ENCODE results near the gene INHBA.

INHBA gene

GRCh38 chr7:41656366-41656765 is 46.5 kb downstream of the INHBA start:
- no peaks in the 10 kb centered on the region for H3K9me3 ChIP-seq (ENCODE audit: insufficient read depth, low read length)
- no peaks in the 10 kb centered on the region for H3K4me1 ChIP-seq (ENCODE audit: insufficient read depth, insufficient read length)

DNA sequence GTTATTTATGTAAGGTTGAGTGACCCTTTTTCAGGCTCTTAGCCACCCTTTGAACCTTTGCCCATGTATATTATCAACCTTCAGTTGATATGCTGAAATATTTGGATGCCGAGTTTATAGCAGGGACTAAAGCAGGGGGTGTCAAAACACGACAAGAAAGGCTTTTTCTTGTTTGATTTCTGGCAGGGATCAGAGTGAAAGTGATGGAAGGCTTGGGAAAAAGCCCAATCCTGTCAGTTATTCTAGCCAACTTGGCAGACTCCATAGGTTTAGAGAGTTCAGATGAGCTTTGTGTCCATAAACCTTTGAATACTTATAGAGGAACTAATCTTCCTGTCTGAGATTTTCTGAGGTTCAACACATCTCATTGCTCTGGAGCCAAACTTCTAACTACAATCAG is 47.5 kb downstream of the INHBA start:
- DNase-seq (ENCODE audit: low read depth, low spot score): no peak
- Histone ChIP-seq H3K9me3 (ENCODE audit: insufficient read depth, low read length) (no peaks in the 10 kb centered on the region), H3K9ac (ENCODE audit: insufficient read length, low read depth) (no peak overlapping the region), H3K4me1 (ENCODE audit: insufficient read depth, insufficient read length) (no peaks in the 10 kb centered on the region), H3K36me3 (ENCODE audit: insufficient read depth, insufficient read length, low read length) (no peaks in the 10 kb centered on the region), H3K27me3 (ENCODE audit: insufficient read depth, insufficient read length) (no peaks in the 10 kb centered on the region), H3K4me3 (ENCODE audit: insufficient read length, low read depth) (no peak overlapping the region)
- TF ChIP-seq ZNF274 (IDR thresholded peaks at IDR 0.05; ENCODE audit: low read depth, low read length) (no peak), SUZ12 (IDR thresholded peaks at IDR 0.05; ENCODE audit: extremely low read depth, insufficient read depth, insufficient read length) (no peak), YY1 (IDR thresholded peaks at IDR 0.05; ENCODE audit: insufficient read depth, insufficient read length) (no peak)

More at GRCh38 chr7:41656366-41656765, 46.5 kb downstream of the INHBA start:
- no peak for DNase-seq (ENCODE audit: low read depth, low spot score)
- Histone ChIP-seq H3K36me3 (ENCODE audit: insufficient read depth, insufficient read length, low read length) (no peaks in the 10 kb centered on the region), H3K4me3 (ENCODE audit: insufficient read length, low read depth) (no peak overlapping the region), H3K27me3 (ENCODE audit: insufficient read depth, insufficient read length) (no peaks in the 10 kb centered on the region), H3K9ac (ENCODE audit: insufficient read length, low read depth) (no peak overlapping the region)
- no peak for TF ChIP-seq SUZ12 (IDR thresholded peaks at IDR 0.05; ENCODE audit: extremely low read depth, insufficient read depth, insufficient read length)
- no peak for TF ChIP-seq YY1 (IDR thresholded peaks at IDR 0.05; ENCODE audit: insufficient read depth, insufficient read length)
- no peak for TF ChIP-seq ZNF274 (IDR thresholded peaks at IDR 0.05; ENCODE audit: low read depth, low read length)

DNA sequence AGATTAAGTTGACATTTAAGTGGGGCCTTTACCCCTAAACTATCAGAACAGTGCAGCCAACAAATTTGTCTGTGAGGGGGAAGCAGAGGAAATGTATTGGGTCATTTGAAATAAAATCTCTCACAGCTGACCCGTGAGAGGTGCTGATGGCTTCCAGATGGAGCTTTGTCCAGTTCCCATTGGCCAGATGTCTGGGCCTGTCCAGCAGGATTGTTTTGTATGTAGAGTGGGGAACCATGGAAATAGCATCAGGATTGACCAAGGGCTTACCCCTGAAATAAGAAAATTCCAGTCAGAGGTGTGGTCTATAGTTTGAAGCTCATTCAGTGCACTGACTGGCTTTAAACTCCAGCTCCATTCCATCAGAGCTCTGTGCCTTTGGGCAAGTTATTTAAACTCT is 50.6 kb downstream of the INHBA start:
- Histone ChIP-seq H3K4me1 (ENCODE audit: insufficient read depth, insufficient read length) (no peaks in the 10 kb centered on the region), H3K9me3 (ENCODE audit: insufficient read depth, low read length) (no peaks in the 10 kb centered on the region), H3K36me3 (ENCODE audit: insufficient read depth, insufficient read length, low read length) (no peaks in the 10 kb centered on the region), H3K9ac (ENCODE audit: insufficient read length, low read depth) (no peak overlapping the region), H3K4me3 (ENCODE audit: insufficient read length, low read depth) (no peak overlapping the region), H3K27me3 (ENCODE audit: insufficient read depth, insufficient read length) (no peaks in the 10 kb centered on the region)
- TF ChIP-seq YY1 (IDR thresholded peaks at IDR 0.05; ENCODE audit: insufficient read depth, insufficient read length) (no peak), SUZ12 (IDR thresholded peaks at IDR 0.05; ENCODE audit: extremely low read depth, insufficient read depth, insufficient read length) (no peak), ZNF274 (IDR thresholded peaks at IDR 0.05; ENCODE audit: low read depth, low read length) (no peak)
- no peak for DNase-seq (ENCODE audit: low read depth, low spot score)

- Histone ChIP-seq H3K36me3 (ENCODE audit: insufficient read depth, insufficient read length, low read length) (no peaks in the 10 kb centered on the region), H3K27me3 (ENCODE audit: insufficient read depth, insufficient read length) (no peaks in the 10 kb centered on the region), H3K9me3 (ENCODE audit: insufficient read depth, low read length) (no peaks in the 10 kb centered on the region), H3K4me3 (ENCODE audit: insufficient read length, low read depth) (no peak overlapping the region), H3K4me1 (ENCODE audit: insufficient read depth, insufficient read length) (no peaks in the 10 kb centered on the region), H3K9ac (ENCODE audit: insufficient read length, low read depth) (no peak overlapping the region)
- DNase-seq (ENCODE audit: low read depth, low spot score): no peak
- TF ChIP-seq YY1 (IDR thresholded peaks at IDR 0.05; ENCODE audit: insufficient read depth, insufficient read length) (no peak), SUZ12 (IDR thresholded peaks at IDR 0.05; ENCODE audit: extremely low read depth, insufficient read depth, insufficient read length) (no peak), ZNF274 (IDR thresholded peaks at IDR 0.05; ENCODE audit: low read depth, low read length) (no peak)
Observed at GRCh38 chr7:41648501-41648900, 54.4 kb downstream of the INHBA start.

GRCh38 chr7:41643616-41644015 is 59.3 kb downstream of the INHBA start:
- no peak for DNase-seq (ENCODE audit: low read depth, low spot score)
- Histone ChIP-seq H3K4me3 (ENCODE audit: insufficient read length, low read depth) (no peak overlapping the region), H3K9ac (ENCODE audit: insufficient read length, low read depth) (no peak overlapping the region), H3K4me1 (ENCODE audit: insufficient read depth, insufficient read length) (no peaks in the 10 kb centered on the region), H3K27me3 (ENCODE audit: insufficient read depth, insufficient read length) (no peaks in the 10 kb centered on the region), H3K9me3 (ENCODE audit: insufficient read depth, low read length) (no peaks in the 10 kb centered on the region), H3K36me3 (ENCODE audit: insufficient read depth, insufficient read length, low read length) (no peaks in the 10 kb centered on the region)
- TF ChIP-seq SUZ12 (IDR thresholded peaks at IDR 0.05; ENCODE audit: extremely low read depth, insufficient read depth, insufficient read length): no peak
- TF ChIP-seq YY1 (IDR thresholded peaks at IDR 0.05; ENCODE audit: insufficient read depth, insufficient read length): no peak
- TF ChIP-seq ZNF274 (IDR thresholded peaks at IDR 0.05; ENCODE audit: low read depth, low read length): no peak

DNA sequence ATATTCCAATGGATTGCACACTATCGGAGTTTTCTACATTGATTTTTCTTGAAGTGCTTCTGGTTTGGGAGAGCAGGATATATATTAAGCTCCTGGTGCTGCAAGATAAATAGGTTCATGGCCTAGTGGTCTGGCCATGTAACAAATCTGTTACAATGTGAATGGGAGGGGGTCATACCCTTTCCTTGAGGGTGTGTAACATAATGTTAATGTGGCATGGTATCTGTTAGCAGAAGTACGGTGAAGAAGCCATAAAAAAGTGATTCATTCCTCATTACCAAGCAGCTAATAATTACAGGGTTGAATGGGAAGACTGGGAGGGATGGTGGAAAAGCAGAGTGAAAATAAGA is 61.2 kb downstream of the INHBA start:
- DNase-seq (ENCODE audit: low read depth, low spot score): no peak
- TF ChIP-seq YY1 (IDR thresholded peaks at IDR 0.05; ENCODE audit: insufficient read depth, insufficient read length): no peak
- no peak for TF ChIP-seq SUZ12 (IDR thresholded peaks at IDR 0.05; ENCODE audit: extremely low read depth, insufficient read depth, insufficient read length)
- no peak for TF ChIP-seq ZNF274 (IDR thresholded peaks at IDR 0.05; ENCODE audit: low read depth, low read length)
- Histone ChIP-seq H3K36me3 (ENCODE audit: insufficient read depth, insufficient read length, low read length) (no peaks in the 10 kb centered on the region), H3K9ac (ENCODE audit: insufficient read length, low read depth) (no peak overlapping the region), H3K4me3 (ENCODE audit: insufficient read length, low read depth) (no peak overlapping the region), H3K9me3 (ENCODE audit: insufficient read depth, low read length) (no peaks in the 10 kb centered on the region; the same call in 1 of the 2 replicates), H3K27me3 (ENCODE audit: insufficient read depth, insufficient read length) (no peaks in the 10 kb centered on the region), H3K4me1 (ENCODE audit: insufficient read depth, insufficient read length) (no peaks in the 10 kb centered on the region)

DNA sequence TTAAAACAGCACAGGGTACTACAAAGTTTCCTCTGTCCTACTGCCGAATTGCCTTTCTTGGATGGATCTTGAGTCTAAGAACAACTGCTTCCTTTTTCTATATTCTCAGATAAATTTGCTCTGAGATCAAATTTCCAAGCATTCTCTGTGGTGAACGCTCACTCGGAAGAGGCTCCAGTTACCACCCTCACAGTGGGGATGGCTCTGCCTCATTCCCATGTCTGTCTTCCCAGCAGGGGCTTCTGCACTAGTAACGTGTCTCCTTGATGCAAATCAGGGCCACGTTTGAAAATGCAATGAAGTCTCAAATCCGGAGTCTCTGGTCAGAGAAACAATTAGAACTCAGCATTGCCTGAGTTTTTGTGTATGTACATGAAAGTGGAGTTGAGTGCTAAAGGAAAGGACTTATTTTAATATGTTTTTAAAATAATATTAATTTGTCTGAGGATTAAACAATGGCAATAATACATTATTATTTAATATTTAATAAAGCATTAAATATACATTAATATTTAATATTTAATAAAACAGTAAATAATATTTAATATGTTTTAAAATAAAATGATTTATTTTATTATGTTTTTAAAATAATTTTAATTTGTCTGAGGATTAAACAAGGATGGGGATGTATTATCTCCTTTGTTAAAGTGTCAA is 61.8 kb downstream of the INHBA start:
- Histone ChIP-seq H3K36me3 (ENCODE audit: insufficient read depth, insufficient read length, low read length) (no peaks in the 10 kb centered on the region), H3K9me3 (ENCODE audit: insufficient read depth, low read length) (no peaks in the 10 kb centered on the region; the same call in 1 of the 2 replicates)
- TF ChIP-seq ZNF274 (IDR thresholded peaks at IDR 0.05; ENCODE audit: low read depth, low read length): no peak
- TF ChIP-seq SUZ12 (IDR thresholded peaks at IDR 0.05; ENCODE audit: extremely low read depth, insufficient read depth, insufficient read length): no peak
- TF ChIP-seq YY1 (IDR thresholded peaks at IDR 0.05; ENCODE audit: insufficient read depth, insufficient read length): no peak

More for the DNA sequence above, 61.8 kb downstream of the INHBA start:
- no peak for DNase-seq (ENCODE audit: low read depth, low spot score)
- H3K4me3 ChIP-seq (ENCODE audit: insufficient read length, low read depth): no peak overlapping the region
- H3K4me1 ChIP-seq (ENCODE audit: insufficient read depth, insufficient read length): no peaks in the 10 kb centered on the region
- H3K27me3 ChIP-seq (ENCODE audit: insufficient read depth, insufficient read length): no peaks in the 10 kb centered on the region
- H3K9ac ChIP-seq (ENCODE audit: insufficient read length, low read depth): no peak overlapping the region
